NB4 (cell line): ENCODE measurements around the gene AWAT2.
"Not testable (repeated sequence)": the region's sequence is repeated elsewhere in the genome, so short reads cannot be mapped to it uniquely, and the experiment has no call there.

ENCODE experiments used
- DNase-seq: peaks from one replicate; pipeline ENCODE4 v3.0.0; 2010; ENCODE audit warnings: low read depth
- H3K4me3 ChIP-seq: one replicate; pipeline ENCODE4 v1.5.1; 2011; ENCODE audit warnings: mild to moderate bottlenecking, low read depth, low read length, moderate library complexity
- MYC ChIP-seq: IDR thresholded peaks from 2 replicates; pipeline ENCODE4 v1.6.1; 2011; ENCODE audit warnings: low read depth, low read length
- POLR2A ChIP-seq: IDR thresholded peaks from 2 replicates; pipeline ENCODE4 v1.6.1; 2011; ENCODE audit warnings: mild to moderate bottlenecking; ENCODE audit not compliant: insufficient read length; ENCODE audit errors: extremely low read depth
- TF ChIP-seq, protein P1 (sequence below): IDR thresholded peaks from one replicate; pipeline ENCODE4 v1.5.1; 2012; ENCODE audit warnings: low read depth, low read length
- TF ChIP-seq, protein P2 (sequence below): IDR thresholded peaks from 2 replicates; pipeline ENCODE4 v1.6.1; 2011; ENCODE audit warnings: low read depth, low read length

Gene AWAT2

DNA sequence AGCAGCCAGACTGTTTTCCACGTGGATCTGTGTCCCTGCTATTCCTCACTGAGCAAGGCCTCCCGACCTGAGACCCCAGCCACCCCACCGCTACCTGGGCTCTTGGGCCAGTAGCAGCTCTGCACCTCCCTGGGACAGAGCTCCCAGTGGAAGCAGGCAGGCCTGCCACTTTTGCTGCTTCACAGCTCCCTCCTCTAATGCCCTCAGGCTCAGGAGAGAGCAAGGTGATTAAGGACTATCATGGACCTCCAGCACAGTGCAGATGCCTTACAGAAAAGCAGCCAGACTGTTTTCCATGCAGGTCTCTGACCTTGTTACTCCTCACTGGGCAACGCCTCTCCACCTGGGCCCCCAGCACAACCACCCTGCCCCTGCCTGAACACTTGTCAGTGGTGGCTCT is 37.0 kb downstream of the AWAT2 start:
- TF ChIP-seq POLR2A (no peak), MYC (no peak)
- TF ChIP-seq, protein P1, sequence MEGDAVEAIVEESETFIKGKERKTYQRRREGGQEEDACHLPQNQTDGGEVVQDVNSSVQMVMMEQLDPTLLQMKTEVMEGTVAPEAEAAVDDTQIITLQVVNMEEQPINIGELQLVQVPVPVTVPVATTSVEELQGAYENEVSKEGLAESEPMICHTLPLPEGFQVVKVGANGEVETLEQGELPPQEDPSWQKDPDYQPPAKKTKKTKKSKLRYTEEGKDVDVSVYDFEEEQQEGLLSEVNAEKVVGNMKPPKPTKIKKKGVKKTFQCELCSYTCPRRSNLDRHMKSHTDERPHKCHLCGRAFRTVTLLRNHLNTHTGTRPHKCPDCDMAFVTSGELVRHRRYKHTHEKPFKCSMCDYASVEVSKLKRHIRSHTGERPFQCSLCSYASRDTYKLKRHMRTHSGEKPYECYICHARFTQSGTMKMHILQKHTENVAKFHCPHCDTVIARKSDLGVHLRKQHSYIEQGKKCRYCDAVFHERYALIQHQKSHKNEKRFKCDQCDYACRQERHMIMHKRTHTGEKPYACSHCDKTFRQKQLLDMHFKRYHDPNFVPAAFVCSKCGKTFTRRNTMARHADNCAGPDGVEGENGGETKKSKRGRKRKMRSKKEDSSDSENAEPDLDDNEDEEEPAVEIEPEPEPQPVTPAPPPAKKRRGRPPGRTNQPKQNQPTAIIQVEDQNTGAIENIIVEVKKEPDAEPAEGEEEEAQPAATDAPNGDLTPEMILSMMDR: no peak
- TF ChIP-seq, protein P2, sequence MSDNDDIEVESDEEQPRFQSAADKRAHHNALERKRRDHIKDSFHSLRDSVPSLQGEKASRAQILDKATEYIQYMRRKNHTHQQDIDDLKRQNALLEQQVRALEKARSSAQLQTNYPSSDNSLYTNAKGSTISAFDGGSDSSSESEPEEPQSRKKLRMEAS: no peak
- no peak overlapping the region for H3K4me3 ChIP-seq
- no peak for DNase-seq

DNA sequence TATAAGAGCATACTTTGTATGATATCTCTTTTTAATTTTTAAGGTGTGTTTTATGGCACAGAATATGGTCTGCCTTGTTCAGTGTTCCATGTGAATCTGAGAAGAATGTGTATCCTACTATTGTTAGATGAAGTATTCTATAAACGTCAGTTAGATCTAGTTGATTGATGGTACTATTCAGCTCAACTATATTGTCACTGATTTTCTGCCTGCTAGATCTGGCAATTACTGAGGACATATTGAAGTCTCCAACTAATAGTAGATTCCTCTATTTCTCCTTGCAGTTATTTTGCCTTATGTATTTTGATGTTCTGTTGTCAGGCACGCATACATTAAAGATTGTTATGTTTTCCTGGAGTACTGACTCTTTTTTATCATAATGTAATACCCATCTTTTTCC is 39.8 kb downstream of the AWAT2 start:
- H3K4me3 ChIP-seq: no peak overlapping the region
- DNase-seq: no peak
- no peak for TF ChIP-seq POLR2A
- TF ChIP-seq, protein P2: no peak
- TF ChIP-seq, protein P1: no peak
- no peak for TF ChIP-seq MYC

DNA sequence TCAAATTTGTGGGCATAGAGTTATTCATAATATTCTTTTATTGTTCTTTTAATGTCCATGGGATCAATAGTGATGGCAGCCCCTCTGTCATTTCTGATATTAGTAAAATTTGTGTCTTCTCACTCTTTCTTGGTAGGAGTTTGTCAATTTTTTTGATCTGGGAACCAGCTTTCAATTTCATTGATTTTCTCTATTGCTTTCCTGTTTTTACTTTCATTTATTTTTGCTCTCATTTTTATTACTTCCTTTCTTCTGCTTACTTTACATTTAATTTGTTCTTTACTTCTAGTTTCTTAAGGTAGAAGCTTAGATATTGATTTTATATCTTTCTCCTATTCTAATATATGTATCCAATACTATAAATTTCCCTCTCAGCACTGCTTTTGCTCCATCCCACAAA is 40.7 kb downstream of the AWAT2 start:
- H3K4me3 ChIP-seq: no peak overlapping the region
- DNase-seq: no peak
- TF ChIP-seq, protein P1: no peak
- TF ChIP-seq POLR2A (no peak), MYC (no peak)
- TF ChIP-seq, protein P2: no peak

DNA sequence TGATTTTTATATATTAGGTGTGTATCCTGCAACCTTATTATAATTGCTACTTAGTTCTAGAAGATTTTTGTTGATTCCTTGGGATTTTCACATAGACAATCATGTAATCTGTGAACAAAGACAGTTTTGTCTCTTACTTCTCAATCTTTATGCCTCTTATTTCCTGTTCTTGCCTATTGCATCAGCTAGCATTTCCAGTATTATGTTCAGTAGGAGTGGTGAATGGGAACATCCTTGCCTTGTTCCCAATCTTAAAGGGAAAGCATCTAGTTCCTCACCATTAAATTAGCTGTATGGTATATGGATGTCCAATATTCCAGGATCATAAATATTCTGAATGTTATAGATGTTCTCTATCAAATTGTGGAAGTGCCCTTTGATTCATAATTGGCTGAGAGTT is 41.8 kb downstream of the AWAT2 start:
- H3K4me3 ChIP-seq: no peak overlapping the region
- TF ChIP-seq, protein P1: no peak
- no peak for TF ChIP-seq POLR2A
- no peak for TF ChIP-seq MYC
- TF ChIP-seq, protein P2: no peak
- no peak for DNase-seq

DNA sequence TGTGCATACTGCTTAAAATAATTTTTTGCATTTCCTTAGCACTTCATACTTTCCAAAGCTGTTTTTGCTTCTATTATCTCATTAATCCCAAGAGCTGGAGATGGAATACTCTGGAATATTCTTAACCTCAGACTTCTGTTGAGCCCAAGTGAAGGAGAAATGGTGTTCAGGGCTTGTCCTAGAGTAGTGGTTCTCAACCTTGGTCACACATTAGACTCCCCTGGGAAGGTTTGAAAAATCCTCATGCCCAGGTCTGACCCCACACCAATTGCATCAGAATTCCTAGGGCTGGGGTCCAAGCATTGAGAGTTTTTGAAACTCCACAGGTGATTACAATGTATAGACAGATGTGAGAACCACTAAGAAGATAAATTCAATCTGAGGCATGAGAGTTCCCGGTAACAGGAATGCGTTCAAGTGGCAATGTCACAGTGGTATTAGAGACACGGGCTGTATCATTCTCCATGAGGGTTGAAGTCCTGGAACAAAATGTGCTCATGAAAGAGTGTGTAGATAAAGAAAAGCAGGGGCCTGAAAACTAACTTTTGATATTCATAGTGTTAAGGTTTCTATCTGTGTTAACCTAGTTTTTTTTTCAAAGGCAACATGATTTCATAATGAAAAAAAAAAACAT is 47.9 kb downstream of the AWAT2 start:
- no peak for DNase-seq
- TF ChIP-seq MYC (no peak), POLR2A (no peak)
- TF ChIP-seq, protein P1: no peak
- TF ChIP-seq, protein P2: no peak

DNA sequence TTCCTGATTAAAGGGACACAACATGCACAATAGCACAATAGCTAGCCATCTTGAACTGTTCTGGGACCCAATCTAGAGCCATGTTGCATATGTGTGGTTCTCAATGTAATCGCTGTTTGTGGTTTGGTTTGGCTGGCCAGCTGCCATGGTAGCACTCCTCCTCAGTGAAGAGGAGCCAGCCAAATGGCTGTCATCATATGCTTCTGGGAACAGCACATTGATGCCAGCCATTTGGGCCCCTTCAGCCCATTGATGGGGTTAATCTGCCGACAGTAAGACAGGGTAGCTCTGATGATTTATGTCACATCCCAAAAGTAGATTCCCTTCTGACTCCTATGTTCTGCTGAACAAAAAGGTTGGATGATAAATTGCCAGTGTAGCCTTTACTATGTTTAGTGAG is 48.5 kb downstream of the AWAT2 start:
- no peak for TF ChIP-seq MYC
- TF ChIP-seq, protein P1: no peak
- TF ChIP-seq POLR2A: no peak
- TF ChIP-seq, protein P2: no peak
- no peak overlapping the region for H3K4me3 ChIP-seq
- no peak for DNase-seq

More for the DNA sequence above, 47.9 kb downstream of the AWAT2 start:
- no peak overlapping the region for H3K4me3 ChIP-seq

DNA sequence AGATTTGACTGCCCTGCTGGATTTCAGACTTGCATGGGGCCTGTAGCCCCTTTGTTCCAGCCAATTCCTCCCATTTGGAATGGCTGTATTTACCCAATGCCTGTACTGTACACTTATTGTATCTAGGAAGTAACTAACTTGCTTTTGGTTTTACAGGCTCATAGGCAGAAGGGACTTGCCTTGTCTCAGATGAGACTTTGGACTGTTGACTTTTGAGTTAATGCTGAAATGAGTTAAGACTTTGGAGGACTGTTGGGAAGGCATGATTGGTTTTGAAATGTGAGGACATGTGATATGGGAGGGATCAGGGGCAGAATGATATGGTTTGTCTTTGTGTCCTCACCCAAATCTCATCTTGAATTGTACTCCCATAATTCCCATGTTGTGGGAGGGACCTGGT is 51.4 kb downstream of the AWAT2 start:
- not testable (repeated sequence) for DNase-seq

More for the DNA sequence above, 51.4 kb downstream of the AWAT2 start:
- not testable (repeated sequence) for H3K4me3 ChIP-seq
